Activated T-helper 2 cell treated with anti-CD3 and anti-CD28 coated beads, Interferon-gamma antibody, Interleukin-2, Interleukin-4, amounts not matched to agents 10 μg/mL and 5 μg/mL and 100 μg/mL, durations not matched to agents 14 hours and 24 hours and 36 hours (primary cell): ENCODE data around the gene ROBO1. TPM values are rescaled to one million over a fixed set of nuclear protein-coding genes. Genes with fewer than 3 reads are reported as not detected.

Experiments used
- DNase-seq: peaks from one replicate; pipeline ENCODE4 v3.0.0; 2021; ENCODE audit warnings: low spot score
- H3K27ac Mint-ChIP-seq: one replicate; pipeline ENCODE4 v1.8.0; 2021; ENCODE audit warnings: mixed read lengths
- H3K27me3 Mint-ChIP-seq: one replicate; pipeline ENCODE4 v1.8.0; 2021; ENCODE audit warnings: low read depth, mixed read lengths
- H3K36me3 Mint-ChIP-seq: one replicate; pipeline ENCODE4 v1.8.0; 2021; ENCODE audit warnings: low read depth, mixed read lengths
- H3K4me1 Mint-ChIP-seq: one replicate; pipeline ENCODE4 v1.8.0; 2021; ENCODE audit warnings: low read depth, mixed read lengths
- H3K4me3 Mint-ChIP-seq: one replicate; pipeline ENCODE4 v1.8.0; 2021; ENCODE audit warnings: low read depth, mild to moderate bottlenecking, moderate library complexity, mixed read lengths
- H3K9me3 Mint-ChIP-seq: one replicate; pipeline ENCODE4 v1.8.0; 2021; ENCODE audit warnings: mixed read lengths
- intact Hi-C: fragments of 100-400 bp; cut with micrococcal nuclease; formaldehyde crosslinking; loops from one replicate; pipeline ENCODE4 v1.15.1; 2023
- total RNA-seq: library from RNA; stranded (reverse); gene quantifications from 2 replicates; pipeline ENCODE4 v1.2.3, GENCODE V29; 2022

The ROBO1 gene
- total RNA-seq, 1 donor from 2014 or later: not detected

- no peaks in the 10 kb centered on the region for H3K27me3 Mint-ChIP-seq
- no peak overlapping the region for H3K27ac Mint-ChIP-seq
- H3K36me3 Mint-ChIP-seq: no peaks in the 10 kb centered on the region
- intact Hi-C loops: no loop called here
- DNase-seq: no peak
- no peaks in the 10 kb centered on the region for H3K4me1 Mint-ChIP-seq
- H3K9me3 Mint-ChIP-seq: peaks cover 11% of the 10 kb centered on the region
- no peak overlapping the region for H3K4me3 Mint-ChIP-seq
Measured at GRCh38 chr3:79285871-79286270, 481.9 kb downstream of the ROBO1 start.

DNA sequence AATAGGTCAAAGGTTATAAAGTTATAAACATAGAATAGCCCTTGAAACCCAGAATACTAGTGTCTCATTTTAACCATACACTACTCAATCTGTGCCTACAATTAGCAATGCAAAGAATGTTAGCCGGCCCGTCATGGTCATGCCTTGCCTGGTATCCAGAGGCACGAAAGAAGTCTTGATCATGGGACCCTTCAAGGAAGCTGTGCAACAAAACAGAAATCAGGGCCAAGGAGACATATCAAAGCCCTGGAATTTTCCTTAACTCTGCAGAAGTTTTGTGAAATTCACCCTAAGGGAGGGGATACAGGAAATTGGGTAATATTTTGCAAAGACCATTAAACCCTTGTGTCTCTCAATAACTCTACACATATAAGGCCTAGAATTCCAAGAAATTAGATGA is 482.4 kb downstream of the ROBO1 start:
- Mint-ChIP-seq H3K27me3 (no peaks in the 10 kb centered on the region), H3K36me3 (no peaks in the 10 kb centered on the region), H3K4me3 (no peak overlapping the region), H3K9me3 (peaks cover 6% of the 10 kb centered on the region), H3K27ac (no peak overlapping the region), H3K4me1 (no peaks in the 10 kb centered on the region)
- DNase-seq: no peak
- intact Hi-C loops: no loop called here

DNA sequence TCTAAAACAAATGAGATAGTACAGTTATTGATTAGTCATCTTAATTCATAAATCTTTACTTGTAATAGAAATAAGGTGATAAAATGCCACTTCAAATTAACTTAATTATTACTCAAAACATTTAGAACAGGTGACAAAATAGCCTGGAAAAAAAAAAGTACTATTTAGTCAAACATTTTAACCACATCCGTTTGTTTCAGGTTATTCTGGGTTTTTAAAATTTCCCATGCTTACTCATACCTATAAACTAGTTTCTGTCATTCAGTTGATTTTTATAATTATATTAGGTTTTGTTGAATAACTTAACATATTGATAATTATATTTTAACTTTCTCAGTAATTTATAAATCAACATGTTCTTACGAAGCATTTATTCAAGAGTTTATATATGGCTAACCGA is 483.0 kb downstream of the ROBO1 start:
- Mint-ChIP-seq H3K4me1 (no peaks in the 10 kb centered on the region), H3K27me3 (no peaks in the 10 kb centered on the region), H3K9me3 (peaks cover 3% of the 10 kb centered on the region), H3K4me3 (no peak overlapping the region), H3K27ac (no peak overlapping the region), H3K36me3 (no peaks in the 10 kb centered on the region)
- intact Hi-C loops: no loop called here
- no peak for DNase-seq

- DNase-seq: no peak
- intact Hi-C loops: no loop called here
- Mint-ChIP-seq H3K9me3 (peaks cover 26% of the 10 kb centered on the region), H3K4me1 (no peaks in the 10 kb centered on the region), H3K27me3 (no peaks in the 10 kb centered on the region), H3K27ac (no peak overlapping the region), H3K36me3 (no peaks in the 10 kb centered on the region), H3K4me3 (no peak overlapping the region)
Measured at GRCh38 chr3:79278681-79279080, 489.1 kb downstream of the ROBO1 start.

DNA sequence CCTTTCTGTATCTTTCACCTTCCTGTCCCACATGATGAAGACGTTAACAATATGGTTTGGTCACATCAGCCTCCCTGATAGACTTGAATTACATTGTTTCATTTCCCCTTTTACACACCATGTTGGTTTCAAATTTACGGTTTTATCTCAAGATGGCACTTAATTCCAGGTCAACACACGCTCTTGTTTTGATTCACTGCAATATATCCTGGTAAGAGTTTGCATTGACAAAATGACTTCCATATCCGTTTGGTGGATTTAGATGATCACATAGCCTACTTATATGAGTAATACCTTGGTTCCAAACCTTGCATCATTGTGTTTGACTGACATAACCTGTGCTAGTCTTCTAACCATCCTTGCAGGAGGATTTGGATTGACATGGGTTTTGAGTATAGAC is 499.4 kb downstream of the ROBO1 start:
- peaks cover 44% of the 10 kb centered on the region for H3K9me3 Mint-ChIP-seq
- intact Hi-C loops: no loop called here
- no peak overlapping the region for H3K27ac Mint-ChIP-seq
- H3K4me3 Mint-ChIP-seq: no peak overlapping the region
- no peaks in the 10 kb centered on the region for H3K4me1 Mint-ChIP-seq
- no peak for DNase-seq
- H3K27me3 Mint-ChIP-seq: no peaks in the 10 kb centered on the region
- no peaks in the 10 kb centered on the region for H3K36me3 Mint-ChIP-seq

- H3K27me3 Mint-ChIP-seq: no peaks in the 10 kb centered on the region
- H3K27ac Mint-ChIP-seq: no peak overlapping the region
- DNase-seq: no peak
- no peaks in the 10 kb centered on the region for H3K4me1 Mint-ChIP-seq
- H3K36me3 Mint-ChIP-seq: no peaks in the 10 kb centered on the region
- peaks cover 44% of the 10 kb centered on the region for H3K9me3 Mint-ChIP-seq
- intact Hi-C loops: no loop called here
- H3K4me3 Mint-ChIP-seq: no peak overlapping the region
Measured at GRCh38 chr3:79264892-79265291, 502.9 kb downstream of the ROBO1 start.

GRCh38 chr3:79263423-79263822 is 504.4 kb downstream of the ROBO1 start:
- Mint-ChIP-seq H3K4me1 (no peaks in the 10 kb centered on the region), H3K36me3 (no peaks in the 10 kb centered on the region), H3K27me3 (no peaks in the 10 kb centered on the region), H3K27ac (no peak overlapping the region), H3K4me3 (no peak overlapping the region), H3K9me3 (peaks cover 31% of the 10 kb centered on the region)
- intact Hi-C loops: no loop called here
- DNase-seq: no peak

DNA sequence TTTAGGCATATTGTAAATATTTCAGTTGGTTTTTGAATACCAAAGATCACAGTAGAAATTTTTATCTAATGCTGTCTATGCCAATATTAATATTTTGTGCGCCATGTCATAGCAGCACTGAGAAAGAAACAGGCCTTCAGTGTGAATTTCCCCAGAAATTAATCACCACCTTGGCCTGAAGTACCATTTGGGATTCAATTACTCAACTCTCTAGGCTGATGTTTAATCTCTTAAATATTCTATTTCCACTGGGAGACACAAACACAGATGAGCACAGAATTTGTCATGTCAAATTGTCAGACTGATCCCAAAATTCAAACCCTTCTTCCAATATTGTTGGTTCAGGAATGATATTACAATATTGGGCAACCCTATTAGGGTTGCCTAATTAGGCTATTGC is 509.3 kb downstream of the ROBO1 start:
- H3K27ac Mint-ChIP-seq: no peak overlapping the region
- no peaks in the 10 kb centered on the region for H3K4me1 Mint-ChIP-seq
- DNase-seq: no peak
- peaks cover 19% of the 10 kb centered on the region for H3K9me3 Mint-ChIP-seq
- H3K27me3 Mint-ChIP-seq: no peaks in the 10 kb centered on the region
- intact Hi-C loops: no loop called here
- H3K4me3 Mint-ChIP-seq: no peak overlapping the region
- H3K36me3 Mint-ChIP-seq: no peaks in the 10 kb centered on the region

GRCh38 chr3:79257791-79258190 is 510.0 kb downstream of the ROBO1 start:
- DNase-seq: no peak
- no peaks in the 10 kb centered on the region for H3K4me1 Mint-ChIP-seq
- H3K27ac Mint-ChIP-seq: no peak overlapping the region
- intact Hi-C loops: no loop called here
- no peaks in the 10 kb centered on the region for H3K36me3 Mint-ChIP-seq
- H3K27me3 Mint-ChIP-seq: no peaks in the 10 kb centered on the region
- H3K4me3 Mint-ChIP-seq: no peak overlapping the region
- peaks cover 19% of the 10 kb centered on the region for H3K9me3 Mint-ChIP-seq

- DNase-seq: no peak
- H3K27me3 Mint-ChIP-seq: no peaks in the 10 kb centered on the region
- H3K36me3 Mint-ChIP-seq: no peaks in the 10 kb centered on the region
- intact Hi-C loops: no loop called here
- peaks cover 15% of the 10 kb centered on the region for H3K9me3 Mint-ChIP-seq
- H3K4me3 Mint-ChIP-seq: no peak overlapping the region
- no peaks in the 10 kb centered on the region for H3K4me1 Mint-ChIP-seq
- H3K27ac Mint-ChIP-seq: no peak overlapping the region
Measured at GRCh38 chr3:79255702-79256101, 512.1 kb downstream of the ROBO1 start.

DNA sequence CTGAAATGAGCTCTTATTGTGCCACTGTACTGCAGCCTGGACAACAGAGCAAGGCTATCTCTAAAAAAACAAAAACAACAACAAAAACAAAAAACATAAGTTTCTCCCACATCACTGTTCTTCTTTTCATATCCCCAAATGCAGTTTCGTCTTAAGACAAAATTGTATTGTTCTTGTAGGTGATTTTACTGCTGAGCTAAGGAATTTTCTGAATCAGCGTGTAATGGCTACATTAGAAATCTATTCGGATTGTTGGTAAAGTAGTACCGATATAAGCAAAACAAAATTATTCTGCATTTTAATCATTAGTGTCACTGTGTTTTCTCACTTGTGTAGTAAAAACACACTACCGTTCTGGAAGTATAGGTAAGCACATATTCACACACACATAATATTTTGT is 512.5 kb downstream of the ROBO1 start:
- H3K36me3 Mint-ChIP-seq: no peaks in the 10 kb centered on the region
- no peaks in the 10 kb centered on the region for H3K27me3 Mint-ChIP-seq
- H3K9me3 Mint-ChIP-seq: peaks cover 15% of the 10 kb centered on the region
- no peak overlapping the region for H3K4me3 Mint-ChIP-seq
- intact Hi-C loops: no loop called here
- no peak overlapping the region for H3K27ac Mint-ChIP-seq
- DNase-seq: no peak
- no peaks in the 10 kb centered on the region for H3K4me1 Mint-ChIP-seq

DNA sequence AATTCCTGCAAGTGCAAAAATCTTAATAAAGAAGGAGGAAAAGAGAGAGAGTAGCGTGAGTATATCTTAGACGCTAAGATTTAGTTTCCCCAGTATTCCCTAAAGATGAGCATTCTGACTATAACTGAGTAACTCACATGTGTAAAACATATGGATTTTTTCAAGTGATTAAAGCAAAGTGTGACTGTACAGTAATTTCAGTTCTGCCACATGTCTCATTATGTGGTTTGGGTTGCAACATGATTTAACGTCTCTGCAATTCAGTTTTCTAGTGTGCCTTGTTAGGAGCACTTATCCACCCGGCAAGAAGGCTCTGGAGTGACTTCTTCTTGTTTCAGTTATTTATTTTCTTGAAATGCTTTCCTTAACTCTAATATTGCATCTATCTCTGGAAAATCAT is 514.1 kb downstream of the ROBO1 start:
- Mint-ChIP-seq H3K4me3 (no peak overlapping the region), H3K9me3 (peaks cover 24% of the 10 kb centered on the region), H3K4me1 (no peaks in the 10 kb centered on the region), H3K36me3 (no peaks in the 10 kb centered on the region), H3K27me3 (no peaks in the 10 kb centered on the region), H3K27ac (no peak overlapping the region)
- intact Hi-C loops: no loop called here
- DNase-seq: no peak

GRCh38 chr3:79253271-79253670 is 514.5 kb downstream of the ROBO1 start:
- intact Hi-C loops: no loop called here
- Mint-ChIP-seq H3K9me3 (peaks cover 28% of the 10 kb centered on the region), H3K36me3 (no peaks in the 10 kb centered on the region), H3K27me3 (no peaks in the 10 kb centered on the region), H3K27ac (no peak overlapping the region), H3K4me1 (no peaks in the 10 kb centered on the region), H3K4me3 (no peak overlapping the region)
- DNase-seq: no peak

DNA sequence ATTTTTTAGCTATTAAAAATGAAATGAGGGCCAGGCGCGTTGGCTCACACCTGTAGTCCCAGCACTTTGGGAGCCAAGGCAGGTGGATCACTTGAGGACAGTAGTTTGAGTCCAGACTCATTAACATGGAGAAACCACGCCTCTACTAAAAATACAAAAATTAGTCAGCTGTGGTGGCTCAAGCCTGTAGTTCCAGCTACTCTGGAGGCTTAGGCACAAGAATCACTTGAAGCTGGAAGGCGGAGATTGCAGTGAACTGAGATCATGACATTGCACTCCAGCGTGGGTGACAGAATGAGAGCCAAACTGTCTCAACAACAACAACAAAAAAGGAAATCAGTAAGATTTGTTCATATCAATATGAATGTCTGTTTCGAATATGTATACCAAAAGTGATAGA is 517.1 kb downstream of the ROBO1 start:
- Mint-ChIP-seq H3K36me3 (no peaks in the 10 kb centered on the region), H3K4me3 (no peak overlapping the region), H3K9me3 (peaks cover 31% of the 10 kb centered on the region), H3K4me1 (no peaks in the 10 kb centered on the region), H3K27ac (no peak overlapping the region), H3K27me3 (no peaks in the 10 kb centered on the region)
- intact Hi-C loops: no loop called here
- DNase-seq: no peak
